ENCODE data around the gene ADAM12.

DNA sequence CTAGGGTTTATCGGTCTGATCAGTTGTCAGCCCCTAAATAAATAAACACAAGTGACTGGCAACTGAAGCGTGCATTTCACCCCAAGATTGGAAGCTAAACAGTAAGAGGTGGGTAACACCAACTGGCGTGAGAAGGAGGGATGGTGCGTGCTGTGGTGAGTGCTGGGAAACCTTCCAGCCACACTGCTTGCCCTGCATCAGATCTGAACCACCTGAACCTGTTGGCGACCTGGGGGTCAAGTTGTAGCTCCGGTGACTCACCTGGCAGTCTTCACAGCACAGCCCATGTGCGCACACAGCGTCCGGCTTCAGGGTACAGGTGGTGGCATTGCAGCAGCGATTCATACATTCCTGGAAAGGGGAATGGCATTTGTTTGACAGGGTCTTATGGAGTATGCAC is 321.8 kb downstream of the ADAM12 start:
- TF ChIP-seq, protein P1, sequence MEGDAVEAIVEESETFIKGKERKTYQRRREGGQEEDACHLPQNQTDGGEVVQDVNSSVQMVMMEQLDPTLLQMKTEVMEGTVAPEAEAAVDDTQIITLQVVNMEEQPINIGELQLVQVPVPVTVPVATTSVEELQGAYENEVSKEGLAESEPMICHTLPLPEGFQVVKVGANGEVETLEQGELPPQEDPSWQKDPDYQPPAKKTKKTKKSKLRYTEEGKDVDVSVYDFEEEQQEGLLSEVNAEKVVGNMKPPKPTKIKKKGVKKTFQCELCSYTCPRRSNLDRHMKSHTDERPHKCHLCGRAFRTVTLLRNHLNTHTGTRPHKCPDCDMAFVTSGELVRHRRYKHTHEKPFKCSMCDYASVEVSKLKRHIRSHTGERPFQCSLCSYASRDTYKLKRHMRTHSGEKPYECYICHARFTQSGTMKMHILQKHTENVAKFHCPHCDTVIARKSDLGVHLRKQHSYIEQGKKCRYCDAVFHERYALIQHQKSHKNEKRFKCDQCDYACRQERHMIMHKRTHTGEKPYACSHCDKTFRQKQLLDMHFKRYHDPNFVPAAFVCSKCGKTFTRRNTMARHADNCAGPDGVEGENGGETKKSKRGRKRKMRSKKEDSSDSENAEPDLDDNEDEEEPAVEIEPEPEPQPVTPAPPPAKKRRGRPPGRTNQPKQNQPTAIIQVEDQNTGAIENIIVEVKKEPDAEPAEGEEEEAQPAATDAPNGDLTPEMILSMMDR (tag by site-specific recombination; IDR thresholded peaks at IDR 0.05) = no peak
- TF ChIP-seq, protein P2, sequence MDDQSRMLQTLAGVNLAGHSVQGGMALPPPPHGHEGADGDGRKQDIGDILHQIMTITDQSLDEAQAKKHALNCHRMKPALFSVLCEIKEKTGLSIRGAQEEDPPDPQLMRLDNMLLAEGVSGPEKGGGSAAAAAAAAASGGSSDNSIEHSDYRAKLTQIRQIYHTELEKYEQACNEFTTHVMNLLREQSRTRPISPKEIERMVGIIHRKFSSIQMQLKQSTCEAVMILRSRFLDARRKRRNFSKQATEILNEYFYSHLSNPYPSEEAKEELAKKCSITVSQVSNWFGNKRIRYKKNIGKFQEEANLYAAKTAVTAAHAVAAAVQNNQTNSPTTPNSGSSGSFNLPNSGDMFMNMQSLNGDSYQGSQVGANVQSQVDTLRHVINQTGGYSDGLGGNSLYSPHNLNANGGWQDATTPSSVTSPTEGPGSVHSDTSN (CRISPR knock-in tag; IDR thresholded peaks at IDR 0.05) = no peak
- TF ChIP-seq, protein P3, sequence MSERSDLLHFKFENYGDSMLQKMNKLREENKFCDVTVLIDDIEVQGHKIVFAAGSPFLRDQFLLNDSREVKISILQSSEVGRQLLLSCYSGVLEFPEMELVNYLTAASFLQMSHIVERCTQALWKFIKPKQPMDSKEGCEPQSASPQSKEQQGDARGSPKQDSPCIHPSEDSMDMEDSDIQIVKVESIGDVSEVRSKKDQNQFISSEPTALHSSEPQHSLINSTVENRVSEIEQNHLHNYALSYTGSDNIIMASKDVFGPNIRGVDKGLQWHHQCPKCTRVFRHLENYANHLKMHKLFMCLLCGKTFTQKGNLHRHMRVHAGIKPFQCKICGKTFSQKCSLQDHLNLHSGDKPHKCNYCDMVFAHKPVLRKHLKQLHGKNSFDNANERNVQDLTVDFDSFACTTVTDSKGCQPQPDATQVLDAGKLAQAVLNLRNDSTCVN (tag by site-specific recombination; optimal IDR thresholded peaks at IDR 0.05) = no peak
- TF ChIP-seq SALL2 (tag by site-specific recombination; IDR thresholded peaks at IDR 0.05; ENCODE audit: borderline replicate concordance) (no peak), ZNF629 (tag by site-specific recombination; IDR thresholded peaks at IDR 0.05) (no peak), ZFP41 (tag by site-specific recombination; IDR thresholded peaks at IDR 0.05; ENCODE audit: borderline replicate concordance) (no peak), ZBTB11 (tag by site-specific recombination; conservative IDR thresholded peaks at IDR 0.05; ENCODE audit: low read depth) (no peak), ZNF274 (IDR thresholded peaks at IDR 0.05; ENCODE audit: low read length) (no peak), ZNF274 (tag by site-specific recombination; IDR thresholded peaks at IDR 0.05; ENCODE audit: borderline replicate concordance) (no peak), ZNF404 (tag by site-specific recombination; IDR thresholded peaks at IDR 0.05) (no peak), ZNF544 (tag by site-specific recombination; IDR thresholded peaks at IDR 0.05) (no peak)
- TF ChIP-seq, protein P4, sequence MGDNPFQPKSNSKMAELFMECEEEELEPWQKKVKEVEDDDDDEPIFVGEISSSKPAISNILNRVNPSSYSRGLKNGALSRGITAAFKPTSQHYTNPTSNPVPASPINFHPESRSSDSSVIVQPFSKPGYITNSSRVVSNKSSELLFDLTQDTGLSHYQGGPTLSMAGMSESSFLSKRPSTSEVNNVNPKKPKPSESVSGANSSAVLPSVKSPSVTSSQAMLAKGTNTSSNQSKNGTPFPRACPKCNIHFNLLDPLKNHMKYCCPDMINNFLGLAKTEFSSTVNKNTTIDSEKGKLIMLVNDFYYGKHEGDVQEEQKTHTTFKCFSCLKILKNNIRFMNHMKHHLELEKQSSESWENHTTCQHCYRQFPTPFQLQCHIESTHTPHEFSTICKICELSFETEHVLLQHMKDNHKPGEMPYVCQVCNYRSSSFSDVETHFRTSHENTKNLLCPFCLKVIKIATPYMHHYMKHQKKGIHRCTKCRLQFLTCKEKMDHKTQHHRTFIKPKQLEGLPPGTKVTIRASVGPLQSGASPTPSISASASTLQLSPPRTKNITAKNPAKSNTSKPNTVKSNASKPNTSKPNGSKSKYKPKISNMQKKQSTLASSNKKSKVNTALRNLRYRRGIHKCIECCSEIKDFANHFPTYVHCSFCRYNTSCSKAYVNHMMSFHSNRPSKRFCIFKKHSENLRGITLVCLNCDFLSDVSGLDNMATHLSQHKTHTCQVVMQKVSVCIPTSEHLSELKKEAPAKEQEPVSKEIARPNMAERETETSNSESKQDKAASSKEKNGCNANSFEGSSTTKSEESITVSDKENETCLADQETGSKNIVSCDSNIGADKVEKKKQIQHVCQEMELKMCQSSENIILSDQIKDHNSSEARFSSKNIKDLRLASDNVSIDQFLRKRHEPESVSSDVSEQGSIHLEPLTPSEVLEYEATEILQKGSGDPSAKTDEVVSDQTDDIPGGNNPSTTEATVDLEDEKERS (tag by site-specific recombination; IDR thresholded peaks at IDR 0.05) = no peak
